Gastroesophageal sphincter (tissue), 4 donors: ENCODE data around the gene SMIM35. TPM values are rescaled to one million over a fixed set of nuclear protein-coding genes. Genes with fewer than 3 reads are reported as not detected.

Experiments used
- ATAC-seq: fragments of 150-250 bp; one replicate; pipeline ENCODE4 v1.9.1; 2016; ENCODE audit warnings: mild to moderate bottlenecking, moderate library complexity
- H3K27ac ChIP-seq, 4 donors: fragments of 200-600 bp; sonication (generic) in 3 of 4; 1 replicate in 3 of 4; 2 replicates in 1 of 4; pipeline ENCODE4 v1.5.1; 2016 to 2019
- H3K27me3 ChIP-seq: fragments of 200-600 bp; sonication (generic); one replicate; pipeline ENCODE4 v1.5.1; 2019
- H3K36me3 ChIP-seq, 2 donors: fragments of 200-600 bp; sonication (generic); one replicate each; pipeline ENCODE4 v1.5.1; 2019; ENCODE audit warnings: control low read depth in 1 of 2
- H3K4me1 ChIP-seq, 3 donors: fragments of 200-600 bp; sonication (generic); 1 replicate in 2 of 3; 2 replicates in 1 of 3; pipeline ENCODE4 v1.5.1; 2016 to 2019; ENCODE audit warnings: control low read depth in 2 of 3
- H3K4me3 ChIP-seq, 2 donors: fragments of 200-600 bp; sonication (generic); one replicate each; pipeline ENCODE4 v1.5.1; 2019; ENCODE audit warnings: mild to moderate bottlenecking in 1 of 2, moderate library complexity in 1 of 2
- H3K9me3 ChIP-seq, 3 donors: fragments of 200-600 bp; sonication (generic); one replicate each; pipeline ENCODE4 v1.5.1; 2017 to 2019; ENCODE audit warnings: control low read depth in 2 of 3
- CTCF ChIP-seq, 4 experiments: fragments of 200-600 bp in 2 of 4; fragments of 450-650 bp in 2 of 4; sonication (generic) in 1 of 4; IDR thresholded peaks; one replicate each; pipeline ENCODE4 v1.5.1; 2017 to 2019; ENCODE audit warnings: antibody characterized with exemption in 4 of 4, mild to moderate bottlenecking in 2 of 4, moderate library complexity in 2 of 4
- EP300 ChIP-seq: sonication (generic); formaldehyde crosslinking; IDR thresholded peaks from one replicate; pipeline ENCODE4 v1.6.1; 2017; ENCODE audit warnings: antibody characterized with exemption, mild to moderate bottlenecking
- POLR2A ChIP-seq, 2 donors: fragments of 450-650 bp; IDR thresholded peaks; one replicate each; pipeline ENCODE4 v1.6.1; 2017; ENCODE audit warnings: antibody characterized with exemption in 2 of 2, mild to moderate bottlenecking in 2 of 2, moderate library complexity in 1 of 2
- POLR2AphosphoS5 ChIP-seq: sonication (generic); formaldehyde crosslinking; IDR thresholded peaks from one replicate; pipeline ENCODE4 v1.6.1; 2017; ENCODE audit warnings: antibody characterized with exemption
- WGBS, 2 donors: methylation state at CpG; one replicate each; pipeline ENCODE4 v1.1.5; 2018; ENCODE audit warnings: low coverage in 1 of 2; 5-methylcytosine and 5-hydroxymethylcytosine counted together
- total RNA-seq, 4 donors: library from RNA; depleted of rRNA; stranded (reverse); fragments of >200 nt; gene quantifications; one replicate each; pipeline ENCODE4 v1.1.0, GENCODE V29; 2016

SMIM35 gene
- total RNA-seq, 4 donors from 2014 or later = 0.13 TPM; not detected in 3

GRCh38 chr11:117977029-117977428, 109.7 kb downstream of the SMIM35 start:
- peaks cover 9% of the 10 kb centered on the region for H3K27me3 ChIP-seq
- no peaks in the 10 kb centered on the region for H3K9me3 ChIP-seq
- no peak overlapping the region for H3K27ac ChIP-seq
- H3K4me3 ChIP-seq = no peak overlapping the region
- no peaks in the 10 kb centered on the region for H3K36me3 ChIP-seq
- no peaks in the 10 kb centered on the region for H3K4me1 ChIP-seq
- no peak for ATAC-seq
- TF ChIP-seq CTCF (IDR thresholded peaks at IDR 0.05) = no peak
- 60 to 61% methylated on average over 1 to 2 of the region's 5 CpGs for WGBS, 2 donors

- no peaks in the 10 kb centered on the region for H3K4me1 ChIP-seq
- no peak overlapping the region for H3K27ac ChIP-seq
- TF ChIP-seq EP300 = no peak
- TF ChIP-seq CTCF (IDR thresholded peaks at IDR 0.05) = no peak
- TF ChIP-seq POLR2A (IDR thresholded peaks at IDR 0.05) = no peak
- no peak for TF ChIP-seq POLR2AphosphoS5
- no CpG with 5 or more reads among the region's 4 CpGs for WGBS, 2 donors
- no peak for ATAC-seq
- H3K27me3 ChIP-seq = peaks cover 13% of the 10 kb centered on the region
- H3K9me3 ChIP-seq = no peaks in the 10 kb centered on the region
- no peak overlapping the region for H3K4me3 ChIP-seq
- no peaks in the 10 kb centered on the region for H3K36me3 ChIP-seq
Measured at GRCh38 chr11:117976445-117976844, 110.3 kb downstream of the SMIM35 start.

GRCh38 chr11:117973503-117973860, 113.3 kb downstream of the SMIM35 start:
- no peaks in the 10 kb centered on the region for H3K36me3 ChIP-seq
- WGBS, 2 donors = 94% methylated on average over 4 of the region's 4 CpGs
- no peaks in the 10 kb centered on the region for H3K9me3 ChIP-seq
- H3K4me3 ChIP-seq = no peak overlapping the region
- no peak for TF ChIP-seq POLR2AphosphoS5
- no peak for TF ChIP-seq EP300
- no peak for TF ChIP-seq CTCF (IDR thresholded peaks at IDR 0.05)
- no peak for TF ChIP-seq POLR2A (IDR thresholded peaks at IDR 0.05)
- no peaks in the 10 kb centered on the region for H3K4me1 ChIP-seq
- H3K27ac ChIP-seq = no peak overlapping the region
- H3K27me3 ChIP-seq = peaks cover 24% of the 10 kb centered on the region
- ATAC-seq = no peak

- WGBS, 2 donors = 60 to 80% methylated on average over 1 to 4 of the region's 9 CpGs
- Histone ChIP-seq H3K4me3 (no peak overlapping the region), H3K4me1 (no peaks in the 10 kb centered on the region), H3K36me3 (no peaks in the 10 kb centered on the region), H3K9me3 (no peaks in the 10 kb centered on the region), H3K27me3 (peaks cover 24% of the 10 kb centered on the region), H3K27ac (no peak overlapping the region)
- no peak for ATAC-seq
- TF ChIP-seq EP300 (no peak), CTCF (IDR thresholded peaks at IDR 0.05) (no peak), POLR2A (IDR thresholded peaks at IDR 0.05) (no peak), POLR2AphosphoS5 (no peak)
Measured at GRCh38 chr11:117972629-117973502, 113.9 kb downstream of the SMIM35 start.

GRCh38 chr11:117972044-117972443, 114.7 kb downstream of the SMIM35 start:
- no peaks in the 10 kb centered on the region for H3K36me3 ChIP-seq
- no peaks in the 10 kb centered on the region for H3K4me1 ChIP-seq
- H3K9me3 ChIP-seq = no peaks in the 10 kb centered on the region
- ATAC-seq = no peak
- no CpG with 5 or more reads among the region's 10 CpGs for WGBS, 2 donors
- no peak for TF ChIP-seq POLR2A (IDR thresholded peaks at IDR 0.05)
- TF ChIP-seq CTCF (IDR thresholded peaks at IDR 0.05) = no peak
- TF ChIP-seq EP300 = no peak
- TF ChIP-seq POLR2AphosphoS5 = no peak
- H3K4me3 ChIP-seq = no peak overlapping the region
- H3K27me3 ChIP-seq = peaks cover 24% of the 10 kb centered on the region
- no peak overlapping the region for H3K27ac ChIP-seq
